HEK293 (cell line): ENCODE measurements around the gene OR51G1.

ENCODE experiments used
- CTCF ChIA-PET: fragments of 350-600 bp; formaldehyde crosslinking; extraction: SDS; loops from one replicate; lab custom pipeline; 2021; ENCODE audit warnings: antibody characterized with exemption; lab: Yijun Ruan, JAX
- POLR2A ChIA-PET: fragments of 300-600 bp; formaldehyde crosslinking; extraction: SDS; loops from one replicate; lab custom pipeline; 2020; ENCODE audit warnings: antibody characterized with exemption, inconsistent platforms; lab: Yijun Ruan, JAX
- H3K27ac ChIP-seq: fragments of 200-500 bp; sonication (Bioruptor generic); 2 replicates; pipeline ENCODE4 v1.5.1; 2014; ENCODE audit warnings: low read depth, low read length, control low read depth, inconsistent platforms; ENCODE audit errors: extremely low read depth
- H3K36me3 ChIP-seq, 2 experiments: fragments of 200-500 bp in 1 of 2; sonication (Bioruptor generic) in 1 of 2; 1 replicate in 1 of 2; 2 replicates in 1 of 2; pipeline ENCODE4 v1.5.1; 2014 to 2017; ENCODE audit warnings: inconsistent platforms in 2 of 2, low read length in 2 of 2; ENCODE audit not compliant: control insufficient read depth in 2 of 2, insufficient read depth in 1 of 2
- H3K4me1 ChIP-seq: fragments of 200-500 bp; sonication (Bioruptor generic); 2 replicates; pipeline ENCODE4 v1.5.1; 2014; ENCODE audit warnings: mild to moderate bottlenecking, low read length, inconsistent platforms; ENCODE audit not compliant: control insufficient read depth, insufficient read depth
- H3K4me3 ChIP-seq: 2 replicates; pipeline ENCODE4 v1.5.1; 2011; ENCODE audit warnings: low read depth, mild to moderate bottlenecking, control low read depth, low read length, moderate library complexity
- H3K9me3 ChIP-seq: fragments of 200-500 bp; sonication (Bioruptor generic); 2 replicates; pipeline ENCODE4 v1.5.1; 2014; ENCODE audit warnings: low read depth, low read length, inconsistent platforms; ENCODE audit not compliant: control insufficient read depth, insufficient read depth
- GFI1B ChIP-seq: fragments of 450-650 bp; formaldehyde crosslinking; IDR thresholded peaks from 2 replicates; pipeline ENCODE4 v1.5.1; 2016; ENCODE audit warnings: missing biosample characterization, missing genetic modification characterization
- IKZF3 ChIP-seq: fragments of 450-650 bp; IDR thresholded peaks from 2 replicates; pipeline ENCODE4 v1.5.0; 2018; ENCODE audit warnings: missing biosample characterization, mild to moderate bottlenecking, missing genetic modification characterization, moderate library complexity
- MYNN ChIP-seq: fragments of 450-650 bp; formaldehyde crosslinking; IDR thresholded peaks from 2 replicates; pipeline ENCODE4 v1.5.1; 2016; ENCODE audit warnings: missing biosample characterization, missing genetic modification characterization, borderline replicate concordance
- SCRT2 ChIP-seq: fragments of 450-650 bp; formaldehyde crosslinking; IDR thresholded peaks from 2 replicates; pipeline ENCODE4 v1.5.1; 2016; ENCODE audit warnings: missing biosample characterization, missing genetic modification characterization
- TCF7L2 ChIP-seq: IDR thresholded peaks from 2 replicates; pipeline ENCODE4 v1.6.1; 2011; ENCODE audit warnings: low read depth, mild to moderate bottlenecking, inconsistent platforms, low read length, moderate library complexity, borderline replicate concordance
- ZBTB10 ChIP-seq: fragments of 450-650 bp; formaldehyde crosslinking; IDR thresholded peaks from 2 replicates; pipeline ENCODE4 v1.5.1; 2016; ENCODE audit warnings: missing biosample characterization, missing genetic modification characterization
- ZBTB8A ChIP-seq: fragments of 450-650 bp; formaldehyde crosslinking; IDR thresholded peaks from 2 replicates; pipeline ENCODE4 v1.5.1; 2016; ENCODE audit warnings: missing biosample characterization, missing genetic modification characterization
- ZEB2 ChIP-seq: fragments of 450-650 bp; formaldehyde crosslinking; IDR thresholded peaks from 2 replicates; pipeline ENCODE4 v1.5.1; 2016; ENCODE audit warnings: missing biosample characterization, missing genetic modification characterization
- ZNF114 ChIP-seq: fragments of 450-650 bp; formaldehyde crosslinking; IDR thresholded peaks from 2 replicates; pipeline ENCODE4 v1.5.0; 2017; ENCODE audit warnings: missing biosample characterization, missing genetic modification characterization
- ZNF157 ChIP-seq: fragments of 450-650 bp; formaldehyde crosslinking; IDR thresholded peaks from 2 replicates; pipeline ENCODE4 v1.5.1; 2016; ENCODE audit warnings: missing biosample characterization, missing genetic modification characterization
- ZNF202 ChIP-seq: fragments of 450-650 bp; formaldehyde crosslinking; IDR thresholded peaks from 2 replicates; pipeline ENCODE4 v1.5.1; 2016; ENCODE audit warnings: missing biosample characterization, missing genetic modification characterization, borderline replicate concordance
- ZNF211 ChIP-seq: fragments of 450-650 bp; formaldehyde crosslinking; IDR thresholded peaks from 2 replicates; pipeline ENCODE4 v1.5.1; 2016; ENCODE audit warnings: low read depth, missing biosample characterization, missing genetic modification characterization
- ZNF221 ChIP-seq: fragments of 450-650 bp; formaldehyde crosslinking; IDR thresholded peaks from 2 replicates; pipeline ENCODE4 v1.5.1; 2017; ENCODE audit warnings: missing biosample characterization, missing genetic modification characterization, borderline replicate concordance
- ZNF23 ChIP-seq: fragments of 450-650 bp; formaldehyde crosslinking; IDR thresholded peaks from 2 replicates; pipeline ENCODE4 v1.5.1; 2016; ENCODE audit warnings: missing biosample characterization, missing genetic modification characterization, borderline replicate concordance
- ZNF311 ChIP-seq: fragments of 450-650 bp; formaldehyde crosslinking; IDR thresholded peaks from 2 replicates; pipeline ENCODE4 v1.5.1; 2017; ENCODE audit warnings: missing biosample characterization, missing genetic modification characterization, borderline replicate concordance
- ZNF350 ChIP-seq: fragments of 450-650 bp; formaldehyde crosslinking; IDR thresholded peaks from 2 replicates; pipeline ENCODE4 v1.5.0; 2017; ENCODE audit warnings: missing biosample characterization, mild to moderate bottlenecking, missing genetic modification characterization
- ZNF366 ChIP-seq: fragments of 450-650 bp; formaldehyde crosslinking; conservative IDR thresholded peaks from 2 replicates; pipeline ENCODE4 v1.5.1; 2016; ENCODE audit warnings: missing biosample characterization, missing genetic modification characterization
- ZNF404 ChIP-seq: fragments of 450-650 bp; formaldehyde crosslinking; IDR thresholded peaks from 2 replicates; pipeline ENCODE4 v1.5.1; 2017; ENCODE audit warnings: missing biosample characterization, missing genetic modification characterization
- ZNF548 ChIP-seq: fragments of 450-650 bp; formaldehyde crosslinking; IDR thresholded peaks from 2 replicates; pipeline ENCODE4 v1.5.1; 2016; ENCODE audit warnings: missing biosample characterization, missing genetic modification characterization
- ZNF558 ChIP-seq: fragments of 450-650 bp; formaldehyde crosslinking; IDR thresholded peaks from 2 replicates; pipeline ENCODE4 v1.5.1; 2016; ENCODE audit warnings: missing biosample characterization, missing genetic modification characterization
- ZNF571 ChIP-seq: fragments of 450-650 bp; formaldehyde crosslinking; IDR thresholded peaks from 2 replicates; pipeline ENCODE4 v1.5.0; 2017; ENCODE audit warnings: missing biosample characterization, missing genetic modification characterization
- ZNF664 ChIP-seq: fragments of 450-650 bp; formaldehyde crosslinking; IDR thresholded peaks from 2 replicates; pipeline ENCODE4 v1.5.1; 2016; ENCODE audit warnings: missing biosample characterization, missing genetic modification characterization
- ZNF704 ChIP-seq: fragments of 450-650 bp; formaldehyde crosslinking; IDR thresholded peaks from 2 replicates; pipeline ENCODE4 v1.5.1; 2016; ENCODE audit warnings: missing biosample characterization, missing genetic modification characterization
- ZNF777 ChIP-seq: fragments of 450-650 bp; formaldehyde crosslinking; IDR thresholded peaks from 2 replicates; pipeline ENCODE4 v1.5.1; 2017; ENCODE audit warnings: missing biosample characterization, missing genetic modification characterization, borderline replicate concordance
- TF ChIP-seq, protein P1 (sequence below): fragments of 450-650 bp; formaldehyde crosslinking; IDR thresholded peaks from 2 replicates; pipeline ENCODE4 v1.5.1; 2017; ENCODE audit warnings: missing biosample characterization, missing genetic modification characterization
- TF ChIP-seq, protein P2 (sequence below): fragments of 450-650 bp; formaldehyde crosslinking; IDR thresholded peaks from 2 replicates; pipeline ENCODE4 v1.5.1; 2017; ENCODE audit warnings: missing biosample characterization, missing genetic modification characterization
- TF ChIP-seq, protein P3 (sequence below): fragments of 450-650 bp; formaldehyde crosslinking; IDR thresholded peaks from 2 replicates; pipeline ENCODE4 v1.5.1; 2016; ENCODE audit warnings: missing biosample characterization, missing genetic modification characterization

Gene OR51G1

GRCh38 chr11:4921796-4922195, 2.3 kb downstream of the OR51G1 start:
- TF ChIP-seq ZBTB8A (tag by site-specific recombination) (no peak), ZNF571 (tag by site-specific recombination) (no peak), TCF7L2 (no peak), SCRT2 (tag by site-specific recombination) (no peak), ZNF704 (tag by site-specific recombination) (no peak), IKZF3 (tag by site-specific recombination) (no peak), ZNF548 (tag by site-specific recombination) (no peak), ZNF558 (tag by site-specific recombination) (no peak), ZNF157 (tag by site-specific recombination) (no peak), ZNF311 (tag by site-specific recombination) (no peak), ZNF221 (tag by site-specific recombination) (no peak), ZNF211 (tag by site-specific recombination) (no peak), ZNF202 (tag by site-specific recombination) (no peak), ZNF404 (tag by site-specific recombination) (no peak), ZBTB10 (no peak)
- TF ChIP-seq, protein P1, sequence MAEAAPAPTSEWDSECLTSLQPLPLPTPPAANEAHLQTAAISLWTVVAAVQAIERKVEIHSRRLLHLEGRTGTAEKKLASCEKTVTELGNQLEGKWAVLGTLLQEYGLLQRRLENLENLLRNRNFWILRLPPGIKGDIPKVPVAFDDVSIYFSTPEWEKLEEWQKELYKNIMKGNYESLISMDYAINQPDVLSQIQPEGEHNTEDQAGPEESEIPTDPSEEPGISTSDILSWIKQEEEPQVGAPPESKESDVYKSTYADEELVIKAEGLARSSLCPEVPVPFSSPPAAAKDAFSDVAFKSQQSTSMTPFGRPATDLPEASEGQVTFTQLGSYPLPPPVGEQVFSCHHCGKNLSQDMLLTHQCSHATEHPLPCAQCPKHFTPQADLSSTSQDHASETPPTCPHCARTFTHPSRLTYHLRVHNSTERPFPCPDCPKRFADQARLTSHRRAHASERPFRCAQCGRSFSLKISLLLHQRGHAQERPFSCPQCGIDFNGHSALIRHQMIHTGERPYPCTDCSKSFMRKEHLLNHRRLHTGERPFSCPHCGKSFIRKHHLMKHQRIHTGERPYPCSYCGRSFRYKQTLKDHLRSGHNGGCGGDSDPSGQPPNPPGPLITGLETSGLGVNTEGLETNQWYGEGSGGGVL: no peak
- TF ChIP-seq, protein P2, sequence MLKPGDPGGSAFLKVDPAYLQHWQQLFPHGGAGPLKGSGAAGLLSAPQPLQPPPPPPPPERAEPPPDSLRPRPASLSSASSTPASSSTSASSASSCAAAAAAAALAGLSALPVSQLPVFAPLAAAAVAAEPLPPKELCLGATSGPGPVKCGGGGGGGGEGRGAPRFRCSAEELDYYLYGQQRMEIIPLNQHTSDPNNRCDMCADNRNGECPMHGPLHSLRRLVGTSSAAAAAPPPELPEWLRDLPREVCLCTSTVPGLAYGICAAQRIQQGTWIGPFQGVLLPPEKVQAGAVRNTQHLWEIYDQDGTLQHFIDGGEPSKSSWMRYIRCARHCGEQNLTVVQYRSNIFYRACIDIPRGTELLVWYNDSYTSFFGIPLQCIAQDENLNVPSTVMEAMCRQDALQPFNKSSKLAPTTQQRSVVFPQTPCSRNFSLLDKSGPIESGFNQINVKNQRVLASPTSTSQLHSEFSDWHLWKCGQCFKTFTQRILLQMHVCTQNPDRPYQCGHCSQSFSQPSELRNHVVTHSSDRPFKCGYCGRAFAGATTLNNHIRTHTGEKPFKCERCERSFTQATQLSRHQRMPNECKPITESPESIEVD: no peak
- CTCF ChIA-PET: no interaction called here
- Histone ChIP-seq H3K4me3 (no peak overlapping the region), H3K4me1 (no peaks in the 10 kb centered on the region), H3K27ac (no peak overlapping the region), H3K36me3 (no peaks in the 10 kb centered on the region), H3K9me3 (no peaks in the 10 kb centered on the region)
- POLR2A ChIA-PET: no interaction called here

DNA sequence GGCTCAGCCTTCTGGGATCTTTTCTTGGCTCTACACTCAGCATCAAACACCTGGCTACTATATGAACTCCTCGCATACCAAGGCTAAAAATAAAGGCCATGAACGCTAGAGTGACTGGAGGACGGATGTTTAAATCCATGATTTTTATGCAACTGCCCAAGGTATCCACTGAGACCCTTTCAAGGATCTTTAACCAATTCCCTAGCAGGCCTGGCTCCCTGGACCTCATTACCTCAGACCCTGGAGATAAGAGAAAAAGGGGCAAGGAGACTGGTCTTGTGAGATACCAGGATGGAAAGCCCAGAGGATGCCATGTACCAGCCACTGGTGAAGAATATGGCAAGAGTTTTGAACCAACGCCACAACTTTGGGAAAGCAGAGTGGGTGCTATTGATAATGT, 4.9 kb downstream of the OR51G1 start, which contains the start of gene OR51G2:
TSS of gene OR51G2 (minus strand) at position 101 of the 400 bp plus-strand sequence. CDS start 3,687 bp downstream, outside the sequence.
- Histone ChIP-seq H3K9me3 (no peaks in the 10 kb centered on the region), H3K4me3 (no peak within 1 kb of the TSS), H3K27ac (no peak within 1 kb of the TSS), H3K36me3 (no peaks in the 10 kb centered on the region), H3K4me1 (no peaks in the 10 kb centered on the region)
- POLR2A ChIA-PET: no interaction called here
- CTCF ChIA-PET: no interaction called here
- TF ChIP-seq ZNF23 (tag by site-specific recombination): no peak
- no peak for TF ChIP-seq ZEB2 (tag by site-specific recombination)
- TF ChIP-seq ZNF777 (tag by site-specific recombination): no peak
- no peak for TF ChIP-seq ZNF664 (tag by site-specific recombination)
- TF ChIP-seq MYNN (tag by site-specific recombination): no peak
- TF ChIP-seq, protein P3, sequence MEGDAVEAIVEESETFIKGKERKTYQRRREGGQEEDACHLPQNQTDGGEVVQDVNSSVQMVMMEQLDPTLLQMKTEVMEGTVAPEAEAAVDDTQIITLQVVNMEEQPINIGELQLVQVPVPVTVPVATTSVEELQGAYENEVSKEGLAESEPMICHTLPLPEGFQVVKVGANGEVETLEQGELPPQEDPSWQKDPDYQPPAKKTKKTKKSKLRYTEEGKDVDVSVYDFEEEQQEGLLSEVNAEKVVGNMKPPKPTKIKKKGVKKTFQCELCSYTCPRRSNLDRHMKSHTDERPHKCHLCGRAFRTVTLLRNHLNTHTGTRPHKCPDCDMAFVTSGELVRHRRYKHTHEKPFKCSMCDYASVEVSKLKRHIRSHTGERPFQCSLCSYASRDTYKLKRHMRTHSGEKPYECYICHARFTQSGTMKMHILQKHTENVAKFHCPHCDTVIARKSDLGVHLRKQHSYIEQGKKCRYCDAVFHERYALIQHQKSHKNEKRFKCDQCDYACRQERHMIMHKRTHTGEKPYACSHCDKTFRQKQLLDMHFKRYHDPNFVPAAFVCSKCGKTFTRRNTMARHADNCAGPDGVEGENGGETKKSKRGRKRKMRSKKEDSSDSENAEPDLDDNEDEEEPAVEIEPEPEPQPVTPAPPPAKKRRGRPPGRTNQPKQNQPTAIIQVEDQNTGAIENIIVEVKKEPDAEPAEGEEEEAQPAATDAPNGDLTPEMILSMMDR (tag by site-specific recombination): no peak
- no peak for TF ChIP-seq ZNF350 (tag by site-specific recombination)
- TF ChIP-seq ZNF114 (tag by site-specific recombination): no peak
- TF ChIP-seq SCRT2 (tag by site-specific recombination): no peak
- TF ChIP-seq ZNF366: no peak
- no peak for TF ChIP-seq GFI1B (tag by site-specific recombination)
- no peak for TF ChIP-seq ZNF548 (tag by site-specific recombination)
